Stimulated activated CD4-positive, alpha-beta T cell treated with anti-CD3 and anti-CD28 coated beads, TNF-alpha, amount 100 ng/mL, for 24 hours (primary cell): Measurements from ENCODE around the gene TRAIP.
A peak's percentile ranks its signal among the peaks of the same experiment; 100 is the strongest.
"Not testable (repeated sequence)": the region's sequence is repeated elsewhere in the genome, so short reads cannot be mapped to it uniquely, and the experiment has no call there.

Experiments used
- DNase-seq, 3 experiments: peaks; one replicate each; pipeline ENCODE4 v3.0.0-alpha.2; 2020; ENCODE audit warnings: low read depth in 3 of 3

TRAIP gene, protein sequence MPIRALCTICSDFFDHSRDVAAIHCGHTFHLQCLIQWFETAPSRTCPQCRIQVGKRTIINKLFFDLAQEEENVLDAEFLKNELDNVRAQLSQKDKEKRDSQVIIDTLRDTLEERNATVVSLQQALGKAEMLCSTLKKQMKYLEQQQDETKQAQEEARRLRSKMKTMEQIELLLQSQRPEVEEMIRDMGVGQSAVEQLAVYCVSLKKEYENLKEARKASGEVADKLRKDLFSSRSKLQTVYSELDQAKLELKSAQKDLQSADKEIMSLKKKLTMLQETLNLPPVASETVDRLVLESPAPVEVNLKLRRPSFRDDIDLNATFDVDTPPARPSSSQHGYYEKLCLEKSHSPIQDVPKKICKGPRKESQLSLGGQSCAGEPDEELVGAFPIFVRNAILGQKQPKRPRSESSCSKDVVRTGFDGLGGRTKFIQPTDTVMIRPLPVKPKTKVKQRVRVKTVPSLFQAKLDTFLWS

DNA sequence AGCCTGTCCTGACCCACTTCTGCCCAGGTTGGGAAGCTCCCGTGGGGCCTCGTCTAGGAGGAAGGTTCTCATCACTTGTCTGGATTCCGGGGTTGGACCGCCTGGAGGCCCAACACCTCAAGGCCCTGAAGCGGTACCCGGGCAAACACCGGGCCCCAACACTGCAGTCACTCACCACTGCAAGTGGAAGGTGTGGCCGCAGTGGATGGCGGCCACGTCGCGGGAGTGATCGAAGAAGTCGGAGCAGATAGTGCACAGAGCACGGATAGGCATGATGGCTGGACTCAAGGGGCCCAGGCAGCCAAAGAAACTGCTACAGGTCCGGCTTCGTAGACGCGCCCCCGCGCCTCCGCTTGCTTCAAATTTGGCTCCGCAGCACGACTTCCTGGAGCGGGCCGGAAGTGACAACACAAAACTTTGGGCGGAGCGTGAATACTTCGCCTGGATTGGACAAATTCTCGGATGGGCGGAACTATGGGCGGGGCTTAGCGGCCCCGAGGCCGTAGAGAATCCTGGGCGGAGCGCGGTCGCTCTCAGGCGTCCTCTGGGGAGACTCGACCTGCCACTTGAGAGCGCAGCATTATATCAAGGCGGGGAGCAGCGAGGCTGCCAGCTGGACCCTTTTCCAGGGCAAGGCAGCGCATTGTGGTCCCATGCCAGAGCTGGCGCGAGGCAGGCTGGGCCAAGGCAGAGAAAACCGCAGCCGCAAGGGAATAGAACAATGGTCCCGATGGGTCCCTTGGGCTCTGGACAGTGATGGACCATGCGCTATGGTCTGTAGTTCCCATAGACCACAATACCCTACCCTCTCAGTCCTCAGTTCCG lies at the start of gene TRAIP:
Gene TRAIP (minus strand): TSS at position 384 of the 825 bp plus-strand sequence. CDS start 111 bp downstream, at position 273.
- peak; percentile 87 to 94 (median 92) for DNase-seq

- not testable (repeated sequence) for DNase-seq
These were observed 48.1 kb upstream of the TRAIP start for GRCh38 chr3:49904448-49904847.

DNA sequence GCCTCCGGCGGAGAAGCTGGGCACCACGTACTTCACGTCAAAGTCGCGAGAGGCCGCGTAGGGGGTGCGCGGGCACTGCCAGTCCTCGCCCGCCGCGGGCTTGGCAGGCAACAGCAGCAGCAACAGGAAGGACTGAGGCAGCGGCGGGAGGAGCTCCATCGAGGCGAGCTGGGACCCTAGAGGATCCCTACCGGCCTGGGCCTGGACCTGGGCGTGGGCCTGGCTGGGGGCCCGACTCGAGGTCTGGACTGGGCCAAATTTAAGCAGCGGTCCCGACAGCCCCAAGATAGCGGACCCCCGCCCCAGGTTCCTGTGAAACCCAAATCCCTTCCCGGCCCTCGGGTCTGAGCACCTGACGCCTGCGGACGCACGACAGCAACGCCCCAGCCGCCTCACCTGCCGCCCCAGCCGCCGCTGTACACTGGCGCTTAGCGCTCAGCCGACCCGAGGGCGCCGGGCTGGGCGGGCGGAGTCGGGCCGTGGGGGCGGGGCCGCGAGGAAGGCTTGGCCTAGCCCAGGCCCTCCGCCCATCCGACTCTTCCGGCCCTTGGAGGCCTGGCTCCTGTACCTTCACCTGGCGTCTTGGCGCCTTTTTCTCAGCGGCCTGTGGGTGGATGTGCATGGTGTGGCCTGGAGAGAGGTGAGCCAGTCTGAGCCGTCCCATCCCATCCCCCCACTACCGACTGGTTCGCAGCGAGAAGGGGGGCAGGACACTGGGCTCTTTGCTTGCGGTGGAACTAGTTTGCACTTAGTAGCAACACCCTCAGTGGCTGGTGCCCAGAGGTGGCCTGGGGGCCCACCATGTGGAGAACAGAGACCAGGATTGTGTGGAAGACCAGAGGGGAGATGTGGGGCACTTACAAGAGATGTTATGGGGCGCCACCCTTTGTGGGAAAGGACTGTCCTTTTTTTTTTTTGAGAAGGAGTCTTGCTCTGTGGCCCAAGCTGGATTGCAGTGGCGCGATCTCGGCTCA lies 47.4 kb upstream of the TRAIP start, which contains the start of gene MST1R:
Gene MST1R (minus strand): TSS at position 423 of the 974 bp plus-strand sequence. CDS start 264 bp downstream, at position 159.
- peak; percentile 49 to 86 (median 62) for DNase-seq

DNA sequence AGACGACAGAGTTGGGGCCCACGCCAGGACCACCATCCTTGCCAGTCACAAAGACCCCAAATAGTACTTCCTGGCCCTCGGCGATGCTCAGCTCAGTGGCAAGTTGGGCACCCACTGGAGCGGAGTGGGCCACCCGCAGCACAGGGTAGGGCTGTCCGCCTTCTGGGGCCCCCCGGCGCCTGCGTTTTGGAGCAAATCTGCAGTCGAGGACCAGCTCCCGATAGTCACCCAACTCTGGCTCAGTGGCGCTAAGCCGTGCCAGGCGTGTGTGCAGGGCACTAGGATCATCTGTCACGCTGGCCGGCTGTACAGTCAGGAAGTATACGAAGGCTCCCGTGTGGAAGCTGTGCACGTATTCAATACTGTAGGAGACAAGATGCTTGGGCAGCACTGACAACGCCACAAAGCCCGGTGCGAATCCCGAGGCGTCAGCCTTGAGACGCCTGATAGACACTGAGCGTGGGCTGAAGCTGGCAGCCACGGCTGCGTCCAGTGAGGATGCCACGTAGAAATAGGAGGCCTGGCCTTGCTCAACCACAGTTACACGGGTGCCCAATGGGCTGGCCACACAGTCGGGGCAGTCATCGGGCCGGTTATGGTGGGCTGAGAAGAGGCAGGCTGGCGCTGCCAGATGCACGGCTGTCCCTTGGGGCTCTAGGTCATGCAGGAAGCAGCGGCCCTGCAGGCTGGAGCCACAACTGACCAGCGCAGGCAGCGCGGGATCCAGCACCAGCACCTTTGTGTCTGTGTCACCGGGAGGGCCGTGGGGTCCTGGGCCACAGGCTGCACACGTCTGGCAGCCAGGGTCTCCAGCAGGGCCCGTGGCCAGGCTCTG lies 46.4 kb upstream of the TRAIP start:
- DNase-seq = no peak

DNA sequence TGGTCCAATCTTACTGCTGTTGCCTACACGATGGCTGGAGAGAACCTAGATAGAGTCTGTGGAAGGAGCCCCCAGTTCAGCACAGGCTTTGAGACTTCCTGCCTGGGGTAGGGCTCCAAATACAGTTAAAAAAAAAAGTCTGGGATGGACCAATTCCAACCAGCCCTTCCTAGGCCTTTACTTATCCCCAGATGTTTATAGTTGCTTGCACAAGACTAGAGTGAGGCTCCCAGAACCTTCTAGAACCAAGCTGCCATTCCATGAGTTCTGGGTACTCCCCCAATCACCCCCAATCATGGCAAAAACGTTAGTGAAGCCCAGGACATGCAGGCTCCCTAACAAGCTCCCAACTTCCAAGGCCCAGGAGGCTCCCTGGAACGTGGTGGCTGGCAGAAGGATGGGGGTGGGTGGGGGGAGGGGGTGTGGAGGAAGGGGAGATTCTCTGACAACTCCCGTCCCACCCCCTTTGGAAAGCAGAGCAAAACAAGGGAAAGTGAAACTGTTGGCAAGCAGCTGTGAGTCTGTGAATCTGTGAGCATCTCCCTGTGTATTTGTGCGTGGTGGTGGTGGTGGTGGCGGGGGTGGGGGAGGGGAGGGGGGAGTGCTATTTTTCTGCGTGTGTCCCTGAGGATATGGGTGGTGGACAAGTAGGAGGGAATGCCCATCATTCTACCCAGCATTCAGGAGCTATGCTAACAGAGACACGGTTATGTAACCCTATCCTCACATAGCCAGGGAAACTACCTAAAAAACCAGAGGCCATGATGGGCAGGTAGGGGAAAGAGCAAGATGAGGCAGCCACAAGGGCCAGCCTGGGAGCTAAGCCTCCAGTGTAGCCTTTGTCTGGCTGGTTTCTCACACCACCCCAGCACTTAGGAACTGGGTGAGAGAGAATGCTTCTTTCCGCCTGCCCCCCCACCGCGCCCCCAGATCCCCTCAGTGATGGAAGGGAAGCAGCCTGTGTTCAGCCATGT lies 45.3 kb upstream of the TRAIP start:
- no peak for DNase-seq

DNA sequence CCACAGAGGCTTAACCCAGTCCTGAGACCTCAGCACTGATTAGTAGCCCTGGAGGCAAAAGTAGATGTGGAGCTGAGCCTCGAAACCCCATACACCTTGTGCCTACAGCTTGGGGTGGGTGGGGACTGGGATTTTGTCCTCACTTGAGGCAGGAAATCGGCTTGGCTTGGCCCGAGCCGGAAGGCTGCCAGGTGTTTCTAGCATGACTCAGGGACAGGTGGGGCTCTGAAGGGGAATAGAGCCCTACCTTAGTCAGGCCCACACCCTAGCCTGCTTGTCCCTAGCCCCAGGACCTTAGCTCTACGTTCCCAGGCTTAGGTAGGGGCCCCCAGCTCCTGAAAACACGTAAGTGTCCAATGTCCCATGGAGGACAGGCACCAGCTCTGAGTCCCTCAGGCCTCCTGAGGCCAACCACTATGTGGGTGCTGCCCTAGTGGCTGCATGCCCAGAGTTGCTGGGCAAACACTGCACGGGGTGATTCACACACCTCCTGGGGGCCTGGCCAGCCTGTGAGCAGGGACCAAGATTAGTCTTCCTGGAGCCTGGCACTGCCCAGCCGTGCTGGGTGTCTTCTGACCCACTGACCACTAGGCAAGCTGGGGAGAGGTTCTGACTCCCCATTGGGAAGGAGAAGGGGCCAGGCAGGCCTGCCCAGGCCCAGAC lies 44.3 kb upstream of the TRAIP start:
- no peak for DNase-seq

GRCh38 chr3:49899815-49900214 lies 43.5 kb upstream of the TRAIP start:
- no peak for DNase-seq

DNA sequence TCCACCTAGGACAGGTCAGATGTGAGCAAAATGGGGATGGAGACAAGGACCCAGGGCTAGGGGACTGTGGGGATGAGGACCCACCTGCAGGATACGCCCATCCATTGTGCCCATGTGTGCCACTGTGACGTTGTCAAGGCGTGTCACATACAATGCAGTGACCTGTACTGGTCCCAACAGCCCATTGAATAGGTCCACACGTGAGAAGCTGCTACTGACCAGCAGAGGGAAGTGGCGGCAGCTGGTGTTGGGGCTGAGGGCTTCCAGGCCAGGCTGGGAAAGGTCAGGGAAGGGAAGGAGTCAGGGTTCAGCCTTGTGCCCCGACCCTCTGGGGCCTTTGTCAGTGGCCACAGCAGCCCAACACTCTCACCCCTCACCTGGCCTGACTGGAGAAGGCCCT lies 42.6 kb upstream of the TRAIP start:
- no peak for DNase-seq

DNA sequence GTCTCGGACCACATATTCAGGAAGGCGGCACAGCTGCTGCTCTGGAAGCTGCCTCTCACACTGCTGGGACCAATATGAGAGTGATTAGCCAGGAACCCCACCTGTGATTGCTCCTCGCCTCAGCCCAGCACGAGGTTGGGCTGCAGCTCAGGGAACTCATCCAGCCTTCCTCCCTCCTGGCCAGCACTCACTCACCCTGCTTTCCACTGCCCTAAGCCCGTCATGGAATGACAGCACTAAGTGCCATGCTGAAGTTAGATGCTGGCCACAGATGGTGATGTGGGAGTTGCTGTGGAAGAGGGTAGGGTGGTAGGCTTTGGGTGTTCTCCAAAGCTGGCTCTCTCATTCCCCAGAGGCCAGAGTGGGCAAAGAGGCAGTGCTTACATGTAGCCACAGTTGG lies 40.0 kb upstream of the TRAIP start:
- DNase-seq = no peak

GRCh38 chr3:49895791-49896190 lies 39.4 kb upstream of the TRAIP start:
- no peak for DNase-seq

GRCh38 chr3:49889296-49889695 lies 32.9 kb upstream of the TRAIP start:
- no peak for DNase-seq

GRCh38 chr3:49886922-49887265 lies 30.5 kb upstream of the TRAIP start:
- DNase-seq = no peak

- no peak for DNase-seq
These were observed 27.6 kb upstream of the TRAIP start for GRCh38 chr3:49883998-49884397.

- no peak for DNase-seq
These were observed 25.8 kb upstream of the TRAIP start for GRCh38 chr3:49882166-49882565.

DNA sequence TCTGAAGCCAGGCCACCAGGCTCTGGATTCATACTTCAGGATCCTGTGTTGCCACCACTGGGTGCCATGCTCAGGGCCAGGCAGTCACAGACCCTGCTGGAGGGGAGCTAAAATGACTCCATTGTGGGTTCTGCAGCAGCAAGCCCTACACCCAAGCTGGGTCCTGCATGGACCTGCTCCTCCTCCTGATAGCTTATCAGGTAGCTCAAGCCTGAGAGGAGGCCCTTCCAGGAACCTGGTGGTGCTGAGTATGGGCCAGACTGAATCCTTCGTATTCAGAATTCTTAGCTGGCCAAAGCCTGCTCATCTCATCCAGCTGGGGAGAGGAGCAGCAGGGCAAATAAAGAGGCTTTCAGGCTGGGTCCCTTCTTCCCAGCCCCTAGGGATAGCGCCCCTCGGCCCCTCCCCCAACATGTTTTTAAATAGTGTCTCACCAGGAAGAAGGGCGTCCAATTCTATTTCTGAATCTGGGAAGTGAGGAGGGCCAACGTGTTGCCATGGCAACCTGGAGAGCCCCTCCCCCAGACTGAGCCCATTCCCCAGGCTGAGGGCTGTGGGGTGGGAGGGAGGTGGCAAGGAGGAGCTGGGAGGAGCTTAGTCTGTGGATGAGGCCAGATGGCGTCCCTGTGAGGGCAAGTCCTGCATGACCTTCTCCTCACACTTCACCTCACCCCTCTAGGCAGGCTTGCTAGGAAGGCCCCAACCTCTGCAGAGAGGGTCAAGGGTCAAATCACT lies 24.4 kb upstream of the TRAIP start:
- no peak for DNase-seq

DNA sequence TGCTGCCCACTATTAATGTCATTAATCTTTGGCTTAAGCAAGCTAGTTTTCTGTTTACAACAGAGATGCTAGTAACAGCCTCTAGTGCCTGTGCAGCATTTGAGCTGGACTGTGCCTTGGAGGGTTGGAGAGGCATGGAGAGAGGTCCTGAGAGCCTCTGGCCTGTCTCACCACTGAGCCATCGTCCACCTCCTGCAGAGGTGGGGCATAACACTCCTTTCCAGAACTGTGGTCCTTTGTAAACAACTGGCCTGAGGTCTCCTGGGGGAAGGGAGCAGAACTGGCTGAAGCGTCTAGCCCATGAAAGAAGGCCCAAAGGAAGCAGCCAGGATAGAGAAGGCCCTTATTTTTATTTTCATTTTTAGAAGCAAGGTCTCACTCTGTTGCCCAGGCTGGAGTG lies 23.4 kb upstream of the TRAIP start:
- no peak for DNase-seq

DNA sequence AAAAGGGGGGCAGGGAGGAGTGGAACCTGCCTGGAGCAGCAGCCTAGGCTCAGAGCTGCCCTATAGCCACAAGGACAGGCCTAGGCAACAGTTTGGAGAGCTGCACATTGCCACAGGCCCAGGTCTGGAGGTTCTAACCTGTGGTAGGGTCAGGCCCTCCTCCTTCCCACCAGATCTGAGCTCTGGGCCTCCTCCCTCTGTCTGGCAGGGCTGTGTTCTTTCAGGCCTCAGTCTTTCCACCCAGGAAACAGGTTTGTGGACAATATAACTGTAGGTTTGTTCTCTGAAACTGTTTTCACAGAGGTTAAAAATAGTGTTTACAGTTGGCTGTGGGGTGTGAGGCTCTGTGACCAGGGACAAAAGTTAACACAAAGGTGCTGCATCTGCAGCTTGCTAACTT lies 22.3 kb upstream of the TRAIP start:
- no peak for DNase-seq

DNA sequence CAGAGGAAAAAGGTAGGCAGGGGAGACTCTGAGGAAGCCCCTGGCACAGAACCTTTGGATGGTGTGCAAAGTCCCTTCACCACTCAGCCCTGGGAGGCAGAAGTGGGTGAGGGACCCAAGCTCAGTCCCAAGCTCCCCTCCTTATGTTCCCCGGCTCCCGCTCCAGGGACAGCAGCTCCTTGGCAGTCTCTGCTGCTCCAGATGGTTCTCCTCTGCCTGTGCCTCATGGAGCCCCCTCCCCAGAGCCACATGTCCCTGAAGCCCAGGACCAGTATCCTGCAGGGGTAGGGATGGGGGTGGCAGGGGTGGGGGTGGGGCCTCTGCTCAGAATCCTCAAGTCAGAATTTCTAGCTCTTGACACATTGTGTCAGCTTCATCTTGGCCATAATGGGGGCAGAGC lies 21.4 kb upstream of the TRAIP start:
- no peak for DNase-seq
